Esophagus squamous epithelium (tissue), 5 donors: ENCODE results near the gene PIGL. TPM values are rescaled to one million over a fixed set of nuclear protein-coding genes. Genes with fewer than 3 reads are reported as not detected.
"Not testable (repeated sequence)": the region's sequence is repeated elsewhere in the genome, so short reads cannot be mapped to it uniquely, and the experiment has no call there.

ENCODE experiments used
- DNase-seq: peaks from one replicate; lab custom pipeline; 2025; lab: John Stamatoyannopoulos, UW
- H3K27ac ChIP-seq, 4 donors: fragments of 200-600 bp; sonication (generic); one replicate each; pipeline ENCODE4 v1.5.1; 2016 to 2019; ENCODE audit warnings: mild to moderate bottlenecking in 1 of 4
- H3K27me3 ChIP-seq, 4 donors: fragments of 200-600 bp; sonication (generic); 1 replicate in 3 of 4; 2 replicates in 1 of 4; pipeline versions ENCODE4 v1.5.1 to v1.6.0; 2017 to 2021; ENCODE audit warnings: antibody characterized with exemption in 1 of 4
- H3K36me3 ChIP-seq, 3 donors: fragments of 200-600 bp; sonication (generic); one replicate each; pipeline ENCODE4 v1.5.1; 2016 to 2019
- H3K4me1 ChIP-seq, 3 donors: fragments of 200-600 bp; sonication (generic); one replicate each; pipeline ENCODE4 v1.5.1; 2017 to 2019
- H3K4me3 ChIP-seq, 4 donors: fragments of 200-600 bp; sonication (generic); 1 replicate in 3 of 4; 2 replicates in 1 of 4; pipeline ENCODE4 v1.5.1; 2016 to 2019; ENCODE audit warnings: mild to moderate bottlenecking in 2 of 4, moderate library complexity in 1 of 4
- H3K9me3 ChIP-seq, 3 donors: fragments of 200-600 bp; sonication (generic); one replicate each; pipeline ENCODE4 v1.5.1; 2016 to 2019
- CTCF ChIP-seq, 6 experiments: fragments of 450-650 bp in 4 of 6; fragments of 200-600 bp in 2 of 6; sonication (generic) in 2 of 6; IDR thresholded peaks; one replicate each; pipeline ENCODE4 v1.5.1; 2016 to 2019; ENCODE audit warnings: antibody characterized with exemption in 6 of 6, mild to moderate bottlenecking in 4 of 6, moderate library complexity in 4 of 6
- POLR2A ChIP-seq, 4 donors: fragments of 450-650 bp; IDR thresholded peaks; one replicate each; pipeline ENCODE4 v1.6.1; 2017; ENCODE audit warnings: antibody characterized with exemption in 4 of 4, mild to moderate bottlenecking in 4 of 4, moderate library complexity in 3 of 4
- WGBS, 2 donors: methylation state at CpG; one replicate each; pipeline ENCODE4 v1.1.5; 2018; 5-methylcytosine and 5-hydroxymethylcytosine counted together
- intact Hi-C: fragments of 100-400 bp; cut with DNase I; formaldehyde crosslinking; loops from one replicate; pipeline ENCODE4 v1.15.0; 2022
- total RNA-seq, 4 donors: library from RNA; depleted of rRNA; stranded (reverse); fragments of >200 nt; gene quantifications; one replicate each; pipeline ENCODE4 v1.1.0, GENCODE V29; 2016
- donor health status: DM: yes; HTN: yes; CAD: no.

PIGL gene
- total RNA-seq, 4 donors from 2014 or later: 19.8 to 62.4 (median 26.5) TPM

DNA sequence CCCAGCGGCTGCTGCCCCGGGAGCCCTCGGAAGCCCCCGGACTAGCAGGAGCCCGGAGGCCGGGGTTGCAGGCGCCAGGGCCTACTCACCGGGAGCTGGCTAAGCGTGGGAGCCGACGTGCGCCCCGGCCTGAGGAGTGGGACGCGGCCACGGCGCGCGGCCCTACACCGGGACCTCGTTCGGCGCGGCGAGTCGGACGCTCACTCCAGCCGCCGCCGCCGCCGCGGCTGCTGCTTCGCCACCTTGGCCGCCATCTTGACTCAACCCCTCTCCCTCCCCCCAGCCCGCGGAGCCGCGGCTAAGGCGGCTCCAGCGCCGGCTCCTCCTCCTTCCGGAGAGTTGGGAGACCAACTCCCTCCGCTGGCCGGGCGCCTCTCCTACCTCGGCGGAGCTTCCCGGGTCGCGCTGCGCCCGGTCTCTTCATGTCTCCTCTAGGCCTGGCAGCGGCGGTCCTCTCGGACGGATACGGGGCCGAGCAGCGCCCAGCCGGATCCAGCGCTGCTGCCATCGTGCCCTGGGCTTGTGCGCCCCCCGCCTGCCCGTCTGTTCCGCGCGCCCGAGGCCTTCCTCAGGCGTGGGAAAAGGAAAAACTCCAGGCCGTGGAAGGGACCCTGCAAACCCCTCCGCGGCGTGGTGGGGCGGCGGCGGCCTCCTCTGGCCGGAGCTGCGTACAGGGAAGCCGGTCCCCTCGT lies 1.6 kb upstream of the PIGL start, which contains the start of gene NCOR1:
TSS of gene NCOR1 (minus strand) at position 262 of the 692 bp plus-strand sequence. CDS start 20,965 bp downstream, outside the sequence.
- peak; percentile 42 for DNase-seq
- Histone ChIP-seq H3K9me3 (no peaks in the 10 kb centered on the region), H3K4me1 (peaks cover 10 to 74% (median 23%) of the 10 kb centered on the region in 3 donors), H3K27ac (peak within 1 kb of the TSS; percentile 89 to 97 (median 94)), H3K27me3 (no peaks in the 10 kb centered on the region), H3K4me3 (peak within 1 kb of the TSS; percentile 79 to 98 (median 86)), H3K36me3 (peaks cover 0 to 10% (median 0%) of the 10 kb centered on the region in 3 donors)
- TF ChIP-seq POLR2A (IDR thresholded peaks at IDR 0.05): peak in 2 of 4 donors; percentile 76 to 89
- TF ChIP-seq CTCF (IDR thresholded peaks at IDR 0.05): peak in 3 of 6 experiments; percentile 4 to 36 (median 19)
- 0% methylated on average over 8 of the region's 82 CpGs; no CpG with 5 or more reads in 1 of the 2 donors for WGBS, 2 donors
- intact Hi-C loops: no loop called here

- Histone ChIP-seq H3K4me1 (peaks cover 10 to 72% (median 23%) of the 10 kb centered on the region in 3 donors), H3K27ac (peak overlapping the region; percentile 89 to 97 (median 94)), H3K36me3 (peaks cover 0 to 10% (median 0%) of the 10 kb centered on the region in 3 donors), H3K4me3 (peak overlapping the region; percentile 79 to 98 (median 86)), H3K9me3 (no peaks in the 10 kb centered on the region), H3K27me3 (no peaks in the 10 kb centered on the region)
- 20 to 26% methylated on average over 1 to 7 of the region's 22 CpGs for WGBS, 2 donors
- no peak for DNase-seq
- TF ChIP-seq POLR2A (IDR thresholded peaks at IDR 0.05): no peak
- TF ChIP-seq CTCF (IDR thresholded peaks at IDR 0.05): no peak
- intact Hi-C loops: no loop called here
These were observed 1.1 kb upstream of the PIGL start for GRCh38 chr17:16215965-16216316.

DNA sequence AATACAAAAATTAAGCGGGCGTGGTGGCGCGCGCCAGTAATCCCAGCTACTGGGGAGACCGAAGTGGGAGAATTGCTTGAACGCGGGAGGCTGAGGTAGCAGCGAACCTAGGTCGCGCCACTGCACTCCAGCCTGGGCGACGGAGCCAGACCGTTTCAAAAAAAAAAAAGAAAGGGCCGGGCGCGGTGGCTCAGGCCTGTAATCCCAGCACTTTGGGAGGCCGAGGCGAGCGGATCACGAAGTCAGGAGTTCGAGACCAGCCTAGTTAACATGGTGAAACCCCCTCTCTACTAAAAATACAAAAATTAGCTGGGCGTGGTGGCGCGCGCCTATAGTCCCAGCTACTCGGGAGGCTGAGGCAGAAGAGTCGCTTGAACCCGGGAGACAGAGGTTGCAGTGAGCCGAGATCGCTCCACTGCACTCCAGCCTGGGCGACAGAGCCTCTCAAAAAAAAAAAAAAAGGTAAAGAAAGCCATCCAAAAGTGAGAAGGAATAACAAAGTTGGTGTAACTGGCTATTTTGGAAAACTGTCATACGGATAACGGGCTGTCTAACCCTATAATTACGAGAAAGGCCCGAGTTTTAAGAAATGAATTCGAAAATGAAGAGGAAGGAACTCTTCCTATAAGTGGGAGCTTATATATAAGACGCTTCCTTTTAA lies 539 bp upstream of the PIGL start:
- H3K36me3 ChIP-seq, H3K27me3 ChIP-seq, H3K9me3 ChIP-seq, intact Hi-C loops, DNase-seq: not testable (repeated sequence)
- H3K27ac ChIP-seq: peak overlapping the region; percentile 89 to 97 (median 94)
- peaks cover 10 to 66% (median 23%) of the 10 kb centered on the region in 3 donors for H3K4me1 ChIP-seq
- 68 to 79% methylated on average over 23 to 35 of the region's 38 CpGs for WGBS, 2 donors
- H3K4me3 ChIP-seq: peak overlapping the region; percentile 79 to 98 (median 86)

DNA sequence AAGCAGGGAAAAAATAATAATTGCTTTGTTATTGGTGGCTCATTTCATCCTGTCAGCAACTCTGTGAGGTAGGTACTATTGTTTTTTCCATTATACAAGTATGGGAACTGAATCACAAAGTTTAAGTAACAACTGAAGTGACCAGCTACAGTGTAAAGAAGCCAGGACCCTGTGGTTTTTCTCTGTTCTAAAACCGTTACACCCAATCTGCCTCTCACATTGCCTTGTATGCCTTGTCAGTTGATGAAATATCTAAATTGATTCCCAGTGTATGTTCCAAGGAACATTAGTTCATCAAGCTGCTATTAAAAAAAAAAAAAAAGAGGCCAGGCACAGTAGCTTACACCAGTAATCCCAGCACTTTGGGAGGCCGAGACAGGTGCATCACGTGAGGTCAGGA lies 5.4 kb downstream of the PIGL start:
- Histone ChIP-seq H3K27me3 (no peaks in the 10 kb centered on the region), H3K4me3 (no peak overlapping the region), H3K36me3 (peaks cover 0 to 25% (median 0%) of the 10 kb centered on the region in 3 donors), H3K9me3 (no peaks in the 10 kb centered on the region), H3K27ac (no peak overlapping the region), H3K4me1 (peaks cover 0 to 22% (median 7%) of the 10 kb centered on the region in 3 donors)
- 95 to 96% methylated on average over 3 of the region's 3 CpGs for WGBS, 2 donors
- TF ChIP-seq POLR2A (IDR thresholded peaks at IDR 0.05): no peak
- no peak for TF ChIP-seq CTCF (IDR thresholded peaks at IDR 0.05)
- no peak for DNase-seq
- intact Hi-C loops: no loop called here

DNA sequence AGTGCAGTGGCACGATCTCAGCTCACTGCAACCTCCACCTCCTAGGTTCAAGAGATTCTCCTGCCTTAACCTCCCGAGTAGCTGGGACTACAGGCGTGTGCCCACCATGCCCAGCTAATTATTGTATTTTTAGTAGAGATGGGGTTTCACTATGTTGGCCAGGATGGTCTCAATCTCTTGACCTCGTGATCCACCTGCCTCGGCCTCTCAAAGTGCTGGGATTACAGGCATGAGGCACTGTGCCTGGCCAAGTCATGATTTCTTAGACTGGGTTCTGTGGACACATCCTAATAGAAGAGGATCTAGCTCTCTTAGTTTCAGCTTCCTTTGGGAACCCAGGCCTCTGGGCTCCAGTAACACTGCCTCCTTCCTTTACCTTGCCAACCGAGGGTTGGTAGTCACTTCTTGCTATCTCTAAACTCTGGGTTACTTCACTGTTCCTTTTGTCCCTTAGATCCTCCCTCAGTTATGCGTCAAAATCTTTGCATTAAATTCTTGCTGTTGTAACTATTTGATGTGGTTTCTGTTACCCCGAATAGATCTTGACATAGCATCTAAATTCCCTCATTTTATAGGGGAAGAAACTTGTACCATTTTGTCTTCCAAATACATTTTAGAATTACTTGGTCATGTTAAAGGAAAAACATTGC lies 13.0 kb downstream of the PIGL start:
- H3K9me3 ChIP-seq, H3K4me1 ChIP-seq, H3K4me3 ChIP-seq, H3K27me3 ChIP-seq, H3K27ac ChIP-seq, DNase-seq, intact Hi-C loops: not testable (repeated sequence)
- H3K36me3 ChIP-seq: peaks cover 0 to 24% (median 0%) of the 10 kb centered on the region in 3 donors
- 88 to 89% methylated on average over 6 to 7 of the region's 8 CpGs for WGBS, 2 donors
